Endothelial cell (in vitro differentiated cells): ENCODE results near the gene NTN1. TPM values are rescaled to one million over a fixed set of nuclear protein-coding genes. Genes with fewer than 3 reads are reported as not detected.

Experiments used
- DNase-seq: peaks from one replicate; pipeline ENCODE4 v3.0.0; 2021; ENCODE audit warnings: low spot score
- H3K27ac Mint-ChIP-seq: one replicate; pipeline ENCODE4 v1.8.0; 2021; ENCODE audit warnings: mixed read lengths, inconsistent platforms; ENCODE audit not compliant: unreplicated experiment
- H3K27me3 Mint-ChIP-seq: one replicate; pipeline ENCODE4 v1.8.0; 2021; ENCODE audit warnings: mild to moderate bottlenecking, moderate library complexity, mixed read lengths, inconsistent platforms; ENCODE audit not compliant: unreplicated experiment
- H3K36me3 Mint-ChIP-seq: one replicate; pipeline ENCODE4 v1.8.0; 2021; ENCODE audit warnings: mild to moderate bottlenecking, low read depth, mixed read lengths, inconsistent platforms; ENCODE audit not compliant: unreplicated experiment
- H3K4me1 Mint-ChIP-seq: one replicate; pipeline ENCODE4 v1.8.0; 2021; ENCODE audit warnings: mild to moderate bottlenecking, mixed read lengths, inconsistent platforms; ENCODE audit not compliant: unreplicated experiment
- H3K4me3 Mint-ChIP-seq: one replicate; pipeline ENCODE4 v1.8.0; 2021; ENCODE audit warnings: mild to moderate bottlenecking, mixed read lengths, inconsistent platforms; ENCODE audit not compliant: unreplicated experiment
- H3K9me3 Mint-ChIP-seq: one replicate; pipeline ENCODE4 v1.8.0; 2021; ENCODE audit warnings: mixed read lengths, inconsistent platforms; ENCODE audit not compliant: unreplicated experiment
- CTCF ChIP-seq: fragments of 200-600 bp; sonication (generic); IDR thresholded peaks from one replicate; pipeline ENCODE4 v1.5.0; 2021; ENCODE audit warnings: antibody characterized with exemption; ENCODE audit not compliant: unreplicated experiment
- total RNA-seq: library from RNA; stranded (reverse); fragmentation: NEBNext Ultra II Directional; extraction: Animal tissue kit (Norgen Biotek cat#: 25700); gene quantifications from one replicate; pipeline ENCODE4 v1.2.1, GENCODE V29; 2021; ENCODE audit not compliant: unreplicated experiment

NTN1 gene
- total RNA-seq, 1 donor from 2014 or later = 6.6 TPM

- Mint-ChIP-seq H3K27me3 (peaks cover 23% of the 10 kb centered on the region), H3K9me3 (peaks cover 3% of the 10 kb centered on the region), H3K4me3 (no peak overlapping the region), H3K36me3 (no peaks in the 10 kb centered on the region), H3K4me1 (peaks cover 3% of the 10 kb centered on the region), H3K27ac (no peak overlapping the region)
- no peak for TF ChIP-seq CTCF
- DNase-seq = no peak
Measured at GRCh38 chr17:9007052-9007714, 14.1 kb upstream of the NTN1 start.

GRCh38 chr17:9009096-9009495 is 12.2 kb upstream of the NTN1 start:
- Mint-ChIP-seq H3K27me3 (peaks cover 22% of the 10 kb centered on the region), H3K4me3 (no peak overlapping the region), H3K27ac (no peak overlapping the region), H3K9me3 (peaks cover 3% of the 10 kb centered on the region), H3K4me1 (peaks cover 6% of the 10 kb centered on the region), H3K36me3 (no peaks in the 10 kb centered on the region)
- TF ChIP-seq CTCF = no peak
- no peak for DNase-seq

- Mint-ChIP-seq H3K4me1 (peaks cover 6% of the 10 kb centered on the region), H3K27me3 (peaks cover 20% of the 10 kb centered on the region), H3K27ac (no peak overlapping the region), H3K36me3 (no peaks in the 10 kb centered on the region), H3K9me3 (peaks cover 3% of the 10 kb centered on the region), H3K4me3 (no peak overlapping the region)
- no peak for TF ChIP-seq CTCF
- no peak for DNase-seq
Measured at GRCh38 chr17:9009737-9010136, 11.6 kb upstream of the NTN1 start.

- peaks cover 9% of the 10 kb centered on the region for H3K27me3 Mint-ChIP-seq
- TF ChIP-seq CTCF = no peak
- H3K4me3 Mint-ChIP-seq = no peak overlapping the region
- H3K9me3 Mint-ChIP-seq = peaks cover 3% of the 10 kb centered on the region
- DNase-seq = no peak
- no peaks in the 10 kb centered on the region for H3K36me3 Mint-ChIP-seq
- H3K4me1 Mint-ChIP-seq = peaks cover 6% of the 10 kb centered on the region
- H3K27ac Mint-ChIP-seq = no peak overlapping the region
Measured at GRCh38 chr17:9011001-9011400, 10.3 kb upstream of the NTN1 start.

- DNase-seq = no peak
- H3K4me1 Mint-ChIP-seq = peaks cover 6% of the 10 kb centered on the region
- H3K4me3 Mint-ChIP-seq = no peak overlapping the region
- H3K27me3 Mint-ChIP-seq = peaks cover 5% of the 10 kb centered on the region
- H3K9me3 Mint-ChIP-seq = no peaks in the 10 kb centered on the region
- TF ChIP-seq CTCF = no peak
- H3K27ac Mint-ChIP-seq = no peak overlapping the region
- no peaks in the 10 kb centered on the region for H3K36me3 Mint-ChIP-seq
Measured at GRCh38 chr17:9016941-9017552, 4.3 kb upstream of the NTN1 start.
